ENCODE data around the gene STIP1. TPM values are rescaled to one million over a fixed set of nuclear protein-coding genes. Genes with fewer than 3 reads are reported as not detected.

The STIP1 gene
- total RNA-seq, 1 donor from 2014 or later: 267 TPM

DNA sequence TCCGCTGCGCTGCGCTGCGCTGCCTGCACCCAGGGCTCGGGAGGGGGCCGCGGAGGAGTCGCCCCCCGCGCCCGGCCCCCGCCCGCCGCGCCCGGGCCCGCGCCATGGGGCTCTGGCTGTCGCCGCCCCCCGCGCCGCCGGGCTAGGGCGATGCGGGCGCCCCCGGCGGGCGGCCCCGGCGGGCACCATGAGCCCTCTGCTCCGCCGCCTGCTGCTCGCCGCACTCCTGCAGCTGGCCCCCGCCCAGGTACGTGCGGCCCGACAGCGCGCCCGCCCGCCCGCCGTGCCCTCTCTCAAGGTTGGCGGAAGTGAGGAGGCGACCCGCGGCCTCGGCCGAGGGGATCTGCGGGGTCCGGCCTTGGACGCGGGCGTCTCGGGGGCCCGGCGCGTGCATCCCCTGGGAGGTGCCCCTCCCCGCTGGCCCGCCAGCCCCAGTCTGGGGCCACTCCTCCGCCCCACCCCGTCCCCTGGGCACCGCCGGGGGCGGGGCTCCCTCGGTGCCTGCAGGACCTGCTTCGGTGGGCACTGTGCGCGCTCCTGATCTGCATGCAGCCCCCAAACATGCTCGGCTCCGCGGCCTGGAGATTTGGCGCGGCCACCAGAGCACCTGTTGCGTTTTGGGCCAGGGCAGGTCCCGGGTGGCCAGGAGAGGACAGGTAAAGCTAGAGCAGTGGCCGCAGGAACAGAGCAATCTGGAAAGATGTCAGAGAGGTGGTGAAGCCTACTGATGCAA lies 48.8 kb downstream of the STIP1 start:
- intact Hi-C loops (cut with micrococcal nuclease): no loop called here

DNA sequence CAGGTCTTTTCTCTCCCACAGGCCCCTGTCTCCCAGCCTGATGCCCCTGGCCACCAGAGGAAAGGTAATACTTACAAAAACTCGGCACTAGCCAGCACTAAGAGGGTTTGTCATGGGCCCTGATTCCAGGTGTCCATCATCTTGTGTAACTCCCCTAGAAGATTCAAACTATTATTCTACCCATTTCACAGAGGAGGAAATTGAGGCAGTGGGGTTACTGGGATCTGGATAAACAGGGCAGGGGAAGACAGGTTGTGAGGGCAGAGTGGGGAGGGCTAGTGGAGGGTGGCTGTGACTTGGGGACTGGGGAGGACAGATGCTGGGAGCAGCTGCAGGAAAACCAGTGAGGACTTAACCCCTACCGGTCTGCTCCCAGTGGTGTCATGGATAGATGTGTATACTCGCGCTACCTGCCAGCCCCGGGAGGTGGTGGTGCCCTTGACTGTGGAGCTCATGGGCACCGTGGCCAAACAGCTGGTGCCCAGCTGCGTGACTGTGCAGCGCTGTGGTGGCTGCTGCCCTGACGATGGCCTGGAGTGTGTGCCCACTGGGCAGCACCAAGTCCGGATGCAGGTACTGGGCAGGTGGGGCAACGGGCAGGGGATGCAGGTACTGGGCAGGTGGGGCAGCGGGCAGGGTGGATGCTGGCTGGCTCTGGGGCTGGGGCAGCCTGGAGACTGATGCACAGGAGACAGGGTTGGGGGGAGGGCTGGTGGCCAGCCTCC lies 49.6 kb downstream of the STIP1 start:
- intact Hi-C loops (cut with micrococcal nuclease): no loop called here

DNA sequence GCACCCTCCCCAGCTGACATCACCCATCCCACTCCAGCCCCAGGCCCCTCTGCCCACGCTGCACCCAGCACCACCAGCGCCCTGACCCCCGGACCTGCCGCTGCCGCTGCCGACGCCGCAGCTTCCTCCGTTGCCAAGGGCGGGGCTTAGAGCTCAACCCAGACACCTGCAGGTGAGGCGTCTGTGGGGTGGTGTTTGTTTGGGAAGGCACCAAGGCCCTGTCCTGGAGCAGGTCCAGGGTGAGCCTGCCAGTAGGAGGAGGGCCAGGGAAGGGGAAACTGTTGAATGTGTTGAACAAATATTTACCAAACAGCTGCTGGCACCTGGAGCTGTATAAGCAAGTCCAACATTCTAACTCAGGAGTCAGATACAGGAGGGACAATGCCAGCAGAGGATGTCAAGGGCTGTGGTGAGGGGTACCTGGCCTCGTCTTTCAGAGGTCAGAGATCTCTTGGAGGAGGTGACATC lies 51.5 kb downstream of the STIP1 start:
- intact Hi-C loops (cut with micrococcal nuclease): no loop called here

DNA sequence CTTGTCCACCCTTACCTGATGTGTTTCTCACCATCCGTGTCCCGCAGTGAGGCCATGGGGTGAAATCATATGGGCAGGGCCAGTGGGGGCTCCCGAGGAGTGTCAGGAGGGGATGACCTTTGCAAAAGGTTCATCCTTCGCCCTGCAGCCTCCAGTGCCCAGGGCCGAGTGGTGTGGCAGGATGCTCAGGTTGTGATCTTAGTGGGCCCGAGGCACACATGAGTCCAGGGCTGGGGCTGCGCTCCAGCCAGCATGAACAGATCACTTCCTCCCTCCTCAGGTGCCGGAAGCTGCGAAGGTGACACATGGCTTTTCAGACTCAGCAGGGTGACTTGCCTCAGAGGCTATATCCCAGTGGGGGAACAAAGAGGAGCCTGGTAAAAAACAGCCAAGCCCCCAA lies 52.1 kb downstream of the STIP1 start:
- intact Hi-C loops (cut with micrococcal nuclease): no loop called here

DNA sequence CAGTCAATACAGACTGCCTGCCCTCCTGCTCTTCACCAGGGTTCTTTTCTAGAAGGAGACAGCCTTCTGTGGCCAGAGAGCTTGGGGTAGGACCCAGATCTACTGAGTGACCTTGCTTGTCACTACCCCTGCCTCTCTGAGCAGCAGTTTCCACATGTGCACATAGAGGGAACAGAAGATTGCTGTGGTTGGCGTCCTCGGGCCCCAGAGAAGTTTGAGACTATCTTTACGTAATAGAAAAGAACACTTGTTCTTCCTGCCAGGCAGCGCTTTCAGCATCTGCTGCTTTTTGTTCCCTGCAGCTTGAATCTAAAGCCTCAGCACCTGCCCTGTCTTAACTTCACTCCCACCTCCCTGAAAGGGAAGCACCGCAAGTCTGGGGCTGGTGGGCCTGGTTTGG lies 53.0 kb downstream of the STIP1 start:
- intact Hi-C loops (cut with micrococcal nuclease): no loop called here

DNA sequence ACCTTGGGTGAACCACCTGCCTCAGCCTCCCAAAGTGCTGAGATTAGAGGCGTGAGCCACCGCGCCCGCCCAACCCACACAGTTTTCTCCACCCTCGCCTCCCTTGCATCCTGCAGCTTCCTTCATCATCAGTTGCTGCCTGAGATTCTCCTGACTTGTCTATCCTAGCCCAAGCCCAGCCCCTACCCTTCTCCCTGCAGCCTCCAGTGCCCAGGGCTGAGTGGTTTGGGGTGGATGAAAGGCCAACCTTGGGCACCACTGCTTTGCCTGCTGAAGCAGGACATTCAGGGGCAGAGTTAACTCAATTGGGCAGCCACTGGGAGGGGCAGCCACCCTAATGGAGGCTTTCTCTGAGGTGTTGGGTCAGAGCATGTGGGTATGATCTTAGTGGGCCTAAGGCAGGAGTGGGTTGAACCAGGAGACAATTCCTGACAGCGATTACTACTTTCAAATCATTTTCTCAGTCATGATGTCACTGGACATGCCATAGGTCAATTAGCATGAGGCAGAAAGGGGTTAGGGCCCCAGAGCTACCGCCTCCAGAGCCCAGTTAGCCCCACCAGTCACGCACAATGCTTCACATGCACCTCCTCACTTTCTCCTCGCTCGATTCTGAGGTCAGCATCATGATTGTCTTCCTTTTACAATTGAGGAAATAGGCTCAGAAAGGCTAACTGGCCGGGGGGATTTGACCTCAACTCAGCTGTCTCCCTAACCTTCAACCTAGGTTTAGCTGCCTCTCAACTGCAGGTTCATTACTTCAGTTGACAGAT lies 53.9 kb downstream of the STIP1 start:
- intact Hi-C loops (cut with micrococcal nuclease): loop anchor here (2.0 to 10.0 kb wide), 5 partner anchors 13 to 505 kb away; partner anchors contain the start of genes BAD, FERMT3, GPR137 and NUDT22

DNA sequence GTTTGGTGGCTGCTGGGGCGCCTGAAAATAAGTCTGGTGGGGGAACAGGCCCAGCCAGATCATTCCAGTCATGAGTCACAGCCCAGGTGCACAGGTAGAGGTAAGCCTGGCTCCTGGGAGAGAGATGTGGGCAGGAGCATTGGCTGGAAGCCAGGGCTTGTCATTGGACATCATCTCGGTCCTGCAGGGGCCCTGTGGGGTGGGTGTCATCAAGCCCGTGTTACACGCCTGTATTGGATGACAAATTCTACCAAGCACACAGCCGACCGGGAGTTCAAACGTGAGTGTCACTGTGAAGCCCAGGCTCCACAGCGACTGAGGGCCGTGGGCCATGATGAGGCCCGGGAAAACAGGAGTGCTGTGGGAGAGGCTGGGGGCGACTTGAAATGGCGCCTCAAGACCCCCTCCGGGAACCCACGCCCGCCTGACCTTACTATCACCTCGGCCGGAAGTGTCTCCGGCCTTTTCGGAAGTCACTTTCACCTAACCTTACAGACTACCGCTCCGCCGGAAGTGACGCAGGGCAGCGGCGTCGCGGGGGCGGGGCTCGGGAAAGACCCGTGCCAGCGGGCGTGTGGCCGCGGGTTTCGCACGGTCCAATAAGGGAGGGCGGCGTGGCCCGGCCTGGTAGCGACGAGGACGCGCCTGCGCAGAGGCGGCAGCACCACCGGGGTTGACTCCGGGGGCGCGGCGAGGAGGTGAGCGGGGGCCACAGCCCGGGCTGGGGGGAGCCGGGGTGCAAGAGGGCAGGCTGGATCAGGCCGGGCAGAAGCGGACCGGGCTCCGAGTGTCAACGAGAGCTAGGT lies 54.7 kb downstream of the STIP1 start, which contains the start of gene FKBP2:
Gene FKBP2, plus strand, starts transcription at position 661 of the 806 bp plus-strand sequence. CDS start 1,293 bp downstream, outside the sequence.
- intact Hi-C loops (cut with micrococcal nuclease): loop anchor here (1.0 to 10.0 kb wide), 8 partner anchors 10 to 504 kb away; partner anchors contain the start of genes BAD, DNAJC4, ESRRA and FERMT3

DNA sequence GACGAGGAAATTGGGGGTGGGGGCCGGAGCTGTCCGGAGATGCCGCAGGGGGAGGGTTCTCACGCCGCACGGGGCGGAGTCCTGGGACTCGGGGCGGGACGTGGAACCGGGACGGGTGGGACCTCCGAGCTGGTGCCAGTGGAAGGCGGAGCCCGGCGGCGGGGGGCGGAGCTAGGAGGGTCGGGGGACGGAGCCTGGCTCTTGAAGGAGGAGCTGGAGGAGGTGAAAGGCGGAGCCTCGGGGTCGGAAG lies 55.2 kb downstream of the STIP1 start:
- intact Hi-C loops (cut with micrococcal nuclease): loop anchor here (1.0 to 10.0 kb wide), 8 partner anchors 11 to 504 kb away; partner anchors contain the start of genes BAD, DNAJC4, ESRRA and FERMT3

DNA sequence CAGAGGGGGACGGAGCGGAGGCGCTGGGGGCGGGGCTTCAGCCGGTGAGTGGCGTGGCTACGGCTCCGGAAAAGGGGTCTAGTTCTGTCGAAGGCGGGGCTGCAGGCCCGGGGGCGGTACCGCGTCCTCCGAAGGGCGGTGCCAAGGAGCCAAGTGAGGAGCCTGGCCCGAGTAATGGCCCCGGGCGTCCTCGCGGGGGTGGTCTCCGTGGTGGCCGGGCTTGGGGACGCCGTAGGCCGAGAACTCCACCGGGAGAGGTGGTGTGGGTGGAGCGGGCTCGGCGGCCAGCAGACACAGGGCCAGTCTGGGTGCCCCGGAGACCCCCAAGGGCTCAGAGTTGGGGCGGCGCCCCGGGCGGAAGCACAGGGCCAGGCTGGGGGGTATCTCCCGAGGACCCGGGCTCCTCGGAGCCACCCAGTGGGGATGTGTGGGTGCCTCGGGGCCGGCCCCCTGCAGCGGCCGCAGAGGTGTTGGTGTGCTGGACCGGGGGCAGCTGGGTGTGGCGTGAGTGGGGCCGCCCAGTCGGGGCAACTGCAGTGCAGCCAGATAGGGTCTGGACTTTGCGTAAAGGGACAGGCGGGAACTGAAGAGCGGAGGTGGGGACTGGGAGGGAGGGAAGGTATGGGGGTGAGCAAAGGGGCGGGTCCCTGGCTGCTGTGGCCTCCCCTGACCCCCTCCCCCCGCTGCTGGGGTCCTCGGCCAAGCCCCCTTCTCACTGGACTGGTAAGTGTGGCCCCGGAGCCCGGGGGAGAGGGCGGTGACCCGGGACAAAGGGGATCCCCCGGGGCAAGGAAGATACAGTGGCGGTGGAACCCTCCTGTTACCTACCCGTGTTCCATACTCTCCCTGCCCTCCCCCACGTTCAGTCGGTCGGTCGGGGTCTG lies 55.8 kb downstream of the STIP1 start:
- intact Hi-C loops (cut with micrococcal nuclease): loop anchor here (1.0 to 10.0 kb wide), 8 partner anchors 11 to 503 kb away; partner anchors contain the start of genes BAD, DNAJC4, ESRRA and FERMT3

DNA sequence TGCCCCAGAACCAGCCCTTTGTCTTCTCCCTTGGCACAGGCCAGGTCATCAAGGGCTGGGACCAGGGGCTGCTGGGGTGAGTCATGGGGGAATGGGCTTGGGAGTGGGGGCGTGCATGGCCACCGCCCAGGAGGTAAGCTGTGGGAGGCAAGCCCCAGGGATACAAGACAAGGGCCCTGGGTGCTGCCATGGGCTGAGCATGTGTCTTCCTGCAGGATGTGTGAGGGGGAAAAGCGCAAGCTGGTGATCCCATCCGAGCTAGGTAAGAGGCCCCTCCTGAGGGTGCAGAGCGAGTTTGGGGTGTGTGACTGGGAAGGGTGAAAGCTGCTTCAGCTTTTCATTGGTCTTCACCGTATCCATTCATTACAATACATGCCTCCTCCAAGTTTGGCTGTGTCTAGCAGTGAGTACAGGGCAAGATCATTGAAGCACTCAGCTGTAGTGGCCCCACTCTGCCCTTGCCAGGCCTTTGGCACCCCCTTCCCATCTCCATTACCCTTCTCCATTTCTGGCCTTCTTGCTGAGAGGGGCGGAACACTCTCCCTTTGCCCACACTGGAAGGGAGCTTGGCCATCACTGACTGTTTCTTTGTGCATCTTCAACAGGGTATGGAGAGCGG lies 57.4 kb downstream of the STIP1 start:
- intact Hi-C loops (cut with micrococcal nuclease): loop anchor here (5.0 to 10.0 kb wide), 2 partner anchors 36 to 501 kb away; partner anchors contain the start of genes FERMT3 and RASGRP2

DNA sequence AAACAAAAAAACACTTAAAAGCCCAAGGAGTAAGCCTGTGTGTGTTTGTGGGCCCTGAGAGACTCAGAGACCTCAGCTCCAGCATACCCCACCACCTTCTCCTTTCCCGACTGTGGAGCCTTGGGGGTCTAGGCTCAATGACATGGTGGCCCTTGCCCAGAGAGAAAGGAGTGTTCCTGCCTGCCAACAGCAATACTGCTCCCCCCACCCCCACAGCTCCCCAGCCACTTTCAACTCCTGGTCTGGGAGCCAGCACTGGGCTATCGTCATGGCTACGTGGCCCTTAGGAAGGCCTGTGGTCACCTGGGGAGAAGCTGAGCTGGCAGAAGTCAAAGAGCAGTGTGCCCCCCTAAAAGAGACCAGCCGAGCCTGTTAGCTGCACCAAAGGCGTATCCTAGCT lies 58.1 kb downstream of the STIP1 start:
- intact Hi-C loops (cut with micrococcal nuclease): loop anchor here (5.0 to 10.0 kb wide), 2 partner anchors 37 to 501 kb away; partner anchors contain the start of genes FERMT3 and RASGRP2

DNA sequence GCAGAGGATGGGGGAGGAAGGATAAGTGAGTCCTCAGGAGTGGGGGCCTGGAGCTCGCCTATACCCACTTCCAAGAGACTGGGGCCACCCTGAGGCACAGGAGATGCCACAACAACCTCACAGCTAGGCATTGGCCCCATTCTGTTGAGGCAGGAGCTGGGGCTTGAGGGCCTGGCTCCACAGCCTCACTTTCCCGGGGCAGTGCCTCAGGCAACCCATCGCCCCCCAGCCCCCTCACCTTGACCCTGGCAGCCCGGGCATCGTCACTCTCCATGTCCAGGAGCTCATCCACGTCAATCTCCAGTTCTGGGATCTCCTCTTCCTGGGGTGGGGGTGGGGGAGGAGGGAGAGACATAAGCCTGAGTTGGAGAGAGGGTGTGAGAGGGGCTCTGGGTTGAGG lies 59.0 kb downstream of the STIP1 start:
- intact Hi-C loops (cut with micrococcal nuclease): loop anchor here (5.0 to 10.0 kb wide), 2 partner anchors 38 to 500 kb away; partner anchors contain the start of genes FERMT3 and RASGRP2

DNA sequence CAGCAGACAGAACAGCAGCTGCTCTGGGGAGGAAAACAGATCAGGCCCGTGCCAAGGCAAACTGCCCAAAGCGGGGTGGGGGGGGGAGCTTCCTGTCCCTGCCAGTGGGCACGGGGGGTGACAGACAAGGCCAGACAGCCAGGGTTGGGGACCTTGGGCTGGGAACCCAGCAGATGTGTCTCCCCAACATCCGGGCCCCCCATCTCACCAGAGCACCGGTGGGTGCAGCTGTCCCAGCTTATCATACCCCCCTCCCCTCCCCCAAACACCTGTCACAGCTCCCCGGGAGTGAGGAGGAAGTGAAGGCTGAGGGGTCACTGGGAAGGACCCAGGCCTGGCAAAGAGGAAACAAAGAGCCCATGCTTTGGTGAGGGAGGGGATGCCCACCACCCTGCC lies 59.4 kb downstream of the STIP1 start:
- intact Hi-C loops (cut with micrococcal nuclease): loop anchor here (10.0 kb wide), 1 partner anchor 499 kb away; the partner anchor contains the start of gene RASGRP2

DNA sequence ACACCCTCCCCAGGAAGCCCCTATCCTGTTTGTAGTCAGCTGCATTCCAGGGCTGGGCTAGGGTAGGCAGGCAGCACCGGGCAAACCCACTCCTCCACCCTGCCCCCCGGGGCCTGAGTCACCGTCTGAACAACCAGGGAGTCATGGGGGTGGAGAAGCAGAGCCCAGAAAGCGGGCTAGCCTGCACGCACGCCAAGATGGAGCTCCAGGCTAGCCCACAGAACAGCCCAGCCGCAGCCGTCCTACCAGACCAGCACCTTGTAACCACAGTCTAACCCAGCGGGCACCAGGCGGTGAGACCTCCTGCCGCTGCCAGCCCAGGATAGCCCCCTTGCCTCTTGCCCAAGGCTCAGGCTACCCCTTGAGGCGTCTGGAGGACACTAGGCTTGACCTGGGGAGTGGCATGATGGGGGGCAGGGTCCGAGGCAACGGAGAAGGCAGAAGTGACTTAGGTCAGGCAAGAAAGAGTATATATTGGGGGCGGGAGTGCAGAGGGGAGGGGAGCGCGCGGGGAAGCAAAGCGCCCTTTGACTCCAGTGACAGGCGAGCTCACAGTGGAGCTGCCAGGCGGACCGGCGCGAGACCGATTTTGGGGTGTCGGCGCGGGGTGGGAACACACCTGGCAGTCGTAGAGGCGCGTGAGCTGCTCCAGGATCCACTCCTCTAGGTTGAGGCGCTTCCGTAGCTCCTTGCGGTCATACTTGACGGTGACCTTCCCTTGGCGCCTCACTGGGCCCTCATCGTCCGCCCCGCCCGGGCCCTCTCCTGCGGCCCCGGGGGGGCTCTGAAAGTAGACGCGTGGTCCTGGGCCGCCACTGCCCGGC lies 60.0 kb downstream of the STIP1 start:
- intact Hi-C loops (cut with micrococcal nuclease): loop anchor here (10.0 kb wide), 1 partner anchor 499 kb away; the partner anchor contains the start of gene RASGRP2

DNA sequence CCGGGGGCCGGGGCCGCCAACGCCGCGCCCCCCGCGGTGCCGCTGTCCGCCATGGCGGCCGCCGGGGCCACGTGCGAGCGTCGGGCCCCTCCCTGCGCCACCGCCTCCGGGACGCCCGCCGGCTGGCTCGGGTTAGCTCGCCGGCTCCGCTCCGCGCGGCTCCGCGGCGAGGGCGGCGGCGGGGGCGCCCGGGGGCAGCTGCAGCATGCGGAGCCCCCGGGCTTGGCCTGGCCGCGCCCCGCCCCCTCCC lies 60.6 kb downstream of the STIP1 start:
- intact Hi-C loops (cut with micrococcal nuclease): loop anchor here (10.0 kb wide), 1 partner anchor 498 kb away; the partner anchor contains the start of gene RASGRP2

DNA sequence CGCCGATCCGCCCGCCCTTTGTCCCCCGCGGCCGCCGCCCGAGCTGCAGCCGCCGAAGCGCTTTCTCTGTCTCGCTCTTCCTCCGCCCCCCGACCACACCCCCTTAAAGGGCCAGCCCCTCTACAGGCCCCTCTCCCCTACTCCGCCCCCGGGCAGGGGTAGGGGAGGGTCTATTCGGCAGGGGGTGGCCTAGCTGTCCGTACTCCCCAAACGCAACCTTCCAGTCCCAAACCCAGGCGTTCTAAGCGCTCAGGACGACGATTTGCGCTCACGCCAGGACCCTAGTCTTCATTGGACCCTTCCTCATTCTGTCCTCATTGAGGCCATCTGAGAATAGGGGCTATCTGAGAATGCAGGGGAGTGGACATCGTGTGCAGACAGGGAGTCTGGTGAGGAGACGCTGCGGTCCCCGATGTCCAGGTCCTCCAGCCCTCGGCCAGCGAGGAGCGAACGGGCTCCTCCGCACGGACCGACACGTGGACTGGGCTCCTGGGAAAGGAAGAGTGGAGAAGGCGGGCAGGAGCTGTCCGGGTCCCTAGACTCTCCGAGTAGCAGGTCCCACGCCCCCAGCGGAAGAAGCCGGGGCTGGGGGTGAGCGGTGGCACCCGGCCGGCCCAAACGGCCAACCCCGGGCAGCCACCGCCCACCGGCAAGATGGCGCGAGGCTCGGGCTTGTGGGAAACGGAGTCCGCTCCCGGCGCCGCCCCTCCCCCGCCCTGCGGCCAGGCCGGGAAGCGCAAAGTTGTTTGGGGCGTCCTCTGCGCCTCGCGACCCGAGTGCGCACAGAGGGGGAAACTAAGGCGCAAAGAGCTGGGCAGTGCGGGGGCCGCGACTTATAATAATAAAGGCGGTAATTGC lies 61.1 kb downstream of the STIP1 start, which contains the start of gene PPP1R14B:
Gene PPP1R14B, minus strand, starts transcription at position 73 of the 858 bp plus-strand sequence. CDS start 270 bp downstream, outside the sequence.
- intact Hi-C loops (cut with micrococcal nuclease): loop anchor here (1.0 to 10.0 kb wide), 2 partner anchors 58 to 498 kb away; partner anchors contain the start of genes ESRRA and RASGRP2

All from T-helper 2 cell treated with Interferon-gamma antibody and Interleukin-4, amounts not matched to agents 100 ng/mL and 5 ng/mL, for 36 hours (primary cell).